Left cardiac atrium (tissue), 4 donors: ENCODE measurements around the gene ZNF423. TPM values are rescaled to one million over a fixed set of nuclear protein-coding genes. Genes with fewer than 3 reads are reported as not detected.
A peak's percentile ranks its signal among the peaks of the same experiment; 100 is the strongest.

ENCODE experiments used
- ATAC-seq, 2 donors: fragments of 200-7000 bp; cut with Tn5 transposase; one replicate each; pipeline ENCODE4 v1.9.1; 2020; ENCODE audit warnings: mild to moderate bottlenecking in 2 of 2, moderate library complexity in 2 of 2
- DNase-seq: peaks from one replicate; pipeline ENCODE4 v3.0.0-alpha.2; 2020
- intact Hi-C, 2 donors: fragments of 100-400 bp; cut with DNase I; formaldehyde crosslinking; loops; one replicate each; pipeline versions ENCODE4 v1.14.1 to v1.15.1; 2022 to 2023
- total RNA-seq, 2 donors: library from RNA; stranded (reverse); fragmentation: NEBNext Ultra II Directional; extraction: Animal tissue kit (Norgen Biotek cat#: 25700); gene quantifications; one replicate each; pipeline ENCODE4 v1.2.1, GENCODE V29; 2021
- donor health status: DM: no; HTN: yes; CAD: no.
- donor health status: DM: no; HTN: yes; CAD: no; lungs with severe emphysema.
- donor health status: DM: yes; HTN: yes; CAD: no.
- donor health status: Dilated cardiomyopathy.

The ZNF423 gene
- total RNA-seq, 2 donors from 2014 or later = 11.1 to 13.8 TPM

DNA sequence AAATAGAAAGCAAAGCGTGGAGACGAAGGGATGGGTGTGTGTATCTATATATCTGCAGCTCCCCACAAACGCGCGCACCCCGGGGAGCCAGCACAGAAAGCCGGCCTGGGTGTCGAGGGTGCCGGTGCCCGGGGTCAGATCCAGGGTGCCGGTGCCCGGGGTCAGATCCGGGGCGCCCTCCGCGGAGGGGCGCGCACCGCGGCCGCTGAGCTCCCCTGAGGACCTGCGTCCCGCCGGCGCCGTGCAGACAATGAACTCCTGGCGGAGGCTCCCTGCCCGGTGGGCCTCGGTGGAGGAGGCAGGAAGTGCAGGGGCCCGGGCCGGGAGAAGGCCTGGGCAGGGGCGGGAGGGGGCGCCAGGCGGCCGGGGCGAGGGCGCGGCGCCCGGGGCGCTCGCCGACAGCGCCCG is 1.1 kb downstream of the ZNF423 start:
- ATAC-seq (peak; percentile 3 to 6), DNase-seq (peak; percentile 47)
- intact Hi-C loops = loop anchor here (5.0 to 10.0 kb wide), 3 partner anchors 100 to 297 kb away; no protein-coding TSS in a partner anchor

DNA sequence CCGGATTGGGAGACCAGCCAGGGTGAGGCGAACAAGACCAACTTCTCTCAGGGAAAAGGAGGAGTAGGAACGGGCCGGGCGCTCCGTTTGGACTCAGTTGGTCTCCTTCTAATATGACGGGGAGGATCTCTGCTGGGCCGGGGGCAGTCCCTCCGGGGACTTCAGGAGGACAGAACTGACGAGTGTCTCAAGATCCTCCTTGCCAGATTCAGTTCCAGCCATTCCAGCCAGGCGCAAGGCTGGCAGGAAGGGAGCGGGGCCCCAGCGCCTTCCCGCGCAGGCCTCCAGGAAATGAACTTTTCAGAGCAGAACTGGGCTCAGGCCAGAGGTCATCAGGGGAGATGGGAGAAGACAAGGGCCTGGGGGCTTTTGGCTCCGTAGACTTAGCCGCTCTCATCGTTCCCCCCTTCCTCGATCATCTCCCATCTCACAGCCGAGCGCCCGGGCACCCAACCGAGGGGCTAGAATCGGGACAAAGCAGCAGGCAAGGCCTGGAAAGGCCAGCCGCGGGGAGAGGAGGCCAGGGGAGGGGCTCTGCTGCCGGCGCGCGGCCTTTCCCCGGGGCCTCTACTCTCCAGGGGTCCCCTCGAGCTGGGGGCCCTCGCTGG is 1.6 kb downstream of the ZNF423 start:
- DNase-seq = peak; percentile 57
- intact Hi-C loops = loop anchor here (10.0 kb wide), 2 partner anchors 99 to 229 kb away; no protein-coding TSS in a partner anchor
- ATAC-seq = peak in 1 of 2 donors; percentile 0

DNA sequence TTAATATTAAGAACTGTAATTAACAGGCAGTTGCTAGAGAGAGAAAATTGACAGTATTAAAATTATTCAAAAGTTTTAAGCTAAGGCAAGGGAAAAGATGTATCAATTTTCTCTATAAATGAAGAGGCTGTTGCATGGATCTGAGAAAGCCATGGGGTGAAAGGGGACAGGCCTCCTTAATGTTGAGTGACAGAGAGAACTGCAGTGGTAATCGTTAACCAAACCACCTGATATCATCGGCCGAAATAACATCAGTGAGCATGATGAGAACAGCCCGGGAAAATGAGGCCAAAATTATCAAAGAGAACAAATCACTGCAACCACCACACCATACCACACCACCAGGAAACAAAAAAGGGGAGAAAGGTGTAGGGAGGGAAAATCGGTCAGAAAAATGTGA is 3.6 kb downstream of the ZNF423 start:
- ATAC-seq = no peak
- intact Hi-C loops = loop anchor here (10.0 kb wide), 2 partner anchors 97 to 227 kb away; no protein-coding TSS in a partner anchor

DNA sequence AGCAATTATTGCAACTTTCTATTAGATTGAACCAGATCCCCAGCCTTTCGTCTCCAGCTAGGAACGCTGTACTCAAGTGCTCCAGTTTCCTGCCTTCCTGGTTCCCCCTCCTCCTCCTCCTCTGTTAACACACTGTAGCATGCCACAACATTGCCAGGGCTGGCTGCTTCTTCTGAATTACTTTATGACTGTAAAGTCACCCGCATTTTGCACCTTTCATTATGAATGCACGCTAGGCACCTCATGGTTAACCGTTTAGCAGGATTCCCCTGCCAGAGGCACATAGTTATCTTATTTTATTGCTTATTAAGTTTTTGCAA is 4.5 kb downstream of the ZNF423 start:
- no peak for ATAC-seq
- intact Hi-C loops = loop anchor here (10.0 kb wide), 2 partner anchors 97 to 227 kb away; no protein-coding TSS in a partner anchor
- DNase-seq = no peak

More for the DNA sequence above, 3.6 kb downstream of the ZNF423 start:
- DNase-seq = no peak

DNA sequence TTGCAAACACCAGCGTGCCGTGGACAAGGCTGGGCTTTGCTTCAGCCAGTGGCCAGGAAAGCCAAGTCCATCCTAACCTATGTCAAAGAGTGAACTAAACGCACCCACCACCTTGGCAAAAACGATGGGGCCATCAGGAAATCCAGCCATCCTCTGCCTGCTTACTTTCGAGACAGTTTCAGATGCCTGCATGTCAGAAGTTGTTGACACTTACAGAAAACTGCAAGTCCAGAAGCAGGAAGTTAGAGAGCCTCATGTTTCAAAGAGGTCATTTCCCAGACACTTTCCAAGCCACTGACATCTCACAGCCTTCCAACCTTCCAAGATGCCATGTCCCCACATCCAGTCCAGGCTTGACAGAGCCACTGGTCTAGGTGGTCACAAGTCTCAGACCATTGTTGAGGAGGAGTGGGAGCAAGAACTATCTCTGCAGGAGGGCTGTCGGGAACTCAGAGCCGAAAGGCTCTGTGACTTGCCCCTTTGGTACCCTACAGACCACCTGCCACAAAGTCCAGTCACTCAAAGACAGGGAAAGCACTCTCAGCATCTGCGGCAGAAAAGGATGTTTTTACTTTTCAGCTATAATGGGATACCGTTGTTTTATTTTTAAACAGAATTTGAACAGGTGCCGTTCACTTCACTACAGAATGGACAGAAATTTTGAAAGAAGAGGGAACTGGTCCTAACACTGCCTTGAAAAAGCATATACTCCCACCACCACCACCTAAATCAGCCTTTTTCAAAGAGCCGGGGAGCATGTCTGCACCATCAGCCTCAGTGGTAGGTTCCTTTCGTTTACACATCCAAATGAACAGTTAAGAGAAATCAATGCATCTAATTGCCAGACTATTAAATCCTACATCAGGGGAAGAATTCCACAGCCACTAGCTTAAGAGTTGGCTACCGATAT is 5.1 kb downstream of the ZNF423 start:
- intact Hi-C loops = loop anchor here (10.0 kb wide), 2 partner anchors 96 to 226 kb away; no protein-coding TSS in a partner anchor
- DNase-seq (no peak), ATAC-seq (no peak)

DNA sequence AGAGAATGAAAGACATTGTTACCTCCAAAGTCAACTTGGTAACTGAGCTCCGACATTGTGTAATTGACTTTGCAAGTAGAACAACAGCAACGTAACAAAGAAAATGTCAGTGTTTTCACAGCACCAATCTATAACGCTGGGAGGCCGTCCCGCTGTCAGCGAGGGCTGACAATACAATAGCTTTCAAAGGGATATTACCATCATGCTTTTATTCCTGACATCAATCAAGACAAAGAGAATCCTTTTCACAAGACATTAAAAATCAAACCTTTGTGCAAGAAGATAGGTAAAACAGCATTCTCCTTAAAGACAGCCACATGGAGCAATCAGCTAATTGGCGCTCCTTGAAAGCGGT is 6.2 kb downstream of the ZNF423 start:
- intact Hi-C loops = loop anchor here (10.0 kb wide), 2 partner anchors 95 to 225 kb away; no protein-coding TSS in a partner anchor
- DNase-seq (no peak), ATAC-seq (no peak)

DNA sequence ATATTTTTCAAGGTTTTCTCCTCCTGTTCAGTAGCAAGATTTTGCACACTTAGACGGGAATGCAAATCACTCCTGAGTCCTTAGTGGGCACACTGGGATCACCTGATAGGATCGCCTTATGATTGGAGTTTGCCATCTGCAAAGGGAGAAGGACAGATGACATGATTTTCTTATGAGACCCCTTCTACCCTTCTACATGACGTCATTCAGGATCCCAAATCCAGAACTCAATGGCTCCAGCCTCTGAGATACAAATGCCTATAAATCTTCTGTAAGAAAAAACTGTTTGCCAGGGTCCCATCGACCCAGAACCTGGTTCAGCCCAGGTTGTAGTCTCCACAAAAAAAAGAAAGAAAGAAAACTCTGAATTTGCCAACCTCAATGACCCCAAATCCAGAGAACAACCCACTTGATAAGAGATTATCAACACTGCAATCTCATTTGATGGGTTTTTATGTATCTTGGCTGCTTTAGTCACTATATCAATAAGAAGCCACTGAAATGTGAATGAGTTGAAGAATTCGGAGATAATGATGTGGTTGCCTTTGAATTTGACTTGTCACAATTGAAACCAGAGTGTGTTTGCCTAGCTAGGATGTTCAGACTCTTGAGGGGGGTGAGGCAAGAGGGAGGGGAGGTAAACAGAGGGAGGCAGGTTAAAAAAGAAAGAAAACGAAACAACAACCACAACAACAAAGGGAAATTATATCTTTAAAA is 6.7 kb downstream of the ZNF423 start:
- DNase-seq = no peak
- intact Hi-C loops = no loop called here

DNA sequence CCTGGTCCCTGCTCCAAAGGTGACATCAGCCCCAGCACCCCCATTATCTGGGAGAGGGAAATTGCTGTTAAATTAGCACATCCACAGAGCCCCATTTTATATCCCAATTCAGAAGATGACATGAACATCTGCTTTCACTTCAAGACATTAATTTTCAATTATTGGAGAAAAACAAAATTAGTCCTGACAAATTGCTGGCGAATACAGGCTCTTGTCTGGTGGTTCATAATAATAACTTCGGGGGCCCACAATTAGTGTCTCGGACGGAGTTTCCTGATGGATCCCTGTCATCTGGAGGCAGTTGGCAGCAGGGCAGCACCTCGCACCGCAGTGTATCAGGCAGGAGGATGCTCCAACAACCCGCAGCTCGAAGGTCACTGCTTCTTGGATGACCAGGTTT is 7.4 kb downstream of the ZNF423 start:
- intact Hi-C loops = no loop called here
- no peak for DNase-seq
- no peak for ATAC-seq

More for the DNA sequence above, 6.7 kb downstream of the ZNF423 start:
- ATAC-seq = no peak

DNA sequence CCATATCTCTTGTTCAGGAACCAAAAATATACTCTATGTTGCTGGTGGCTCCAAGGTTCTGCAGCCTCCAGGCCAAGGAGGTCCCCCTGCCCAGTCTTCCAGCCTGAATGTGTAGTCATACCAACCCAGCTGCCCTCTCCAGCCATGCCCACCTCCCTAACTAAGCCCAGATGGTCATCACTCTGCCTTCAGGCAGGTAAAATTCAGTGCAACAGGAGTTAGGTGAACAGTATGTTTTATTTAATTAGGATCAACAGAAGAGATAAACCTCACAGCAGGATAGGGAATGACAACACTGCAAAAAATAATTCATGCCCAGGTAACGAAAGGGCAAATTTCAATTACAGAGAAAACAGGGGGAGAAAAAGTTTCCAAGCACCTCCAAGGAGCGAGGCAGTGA is 9.1 kb downstream of the ZNF423 start:
- no peak for ATAC-seq
- DNase-seq = no peak
- intact Hi-C loops = no loop called here

DNA sequence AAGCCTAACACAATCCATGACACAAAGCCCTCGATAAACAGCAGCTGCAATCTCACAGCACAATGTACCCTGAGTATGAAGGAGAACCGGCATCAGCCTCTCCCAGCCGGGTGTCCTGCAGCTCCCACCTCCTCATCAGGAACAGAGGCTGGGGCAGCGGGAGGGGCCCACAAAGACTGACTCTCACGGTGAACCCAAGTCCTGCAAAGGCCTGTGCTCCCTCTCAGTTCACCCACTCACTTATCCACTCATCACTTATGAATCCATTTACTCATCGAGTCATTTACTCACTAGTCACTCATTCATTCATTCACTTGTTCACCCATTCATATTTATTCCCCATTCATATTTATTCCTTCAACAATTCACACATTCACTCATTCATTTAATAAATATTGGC is 11.6 kb downstream of the ZNF423 start:
- intact Hi-C loops = no loop called here
- no peak for DNase-seq
- no peak for ATAC-seq

DNA sequence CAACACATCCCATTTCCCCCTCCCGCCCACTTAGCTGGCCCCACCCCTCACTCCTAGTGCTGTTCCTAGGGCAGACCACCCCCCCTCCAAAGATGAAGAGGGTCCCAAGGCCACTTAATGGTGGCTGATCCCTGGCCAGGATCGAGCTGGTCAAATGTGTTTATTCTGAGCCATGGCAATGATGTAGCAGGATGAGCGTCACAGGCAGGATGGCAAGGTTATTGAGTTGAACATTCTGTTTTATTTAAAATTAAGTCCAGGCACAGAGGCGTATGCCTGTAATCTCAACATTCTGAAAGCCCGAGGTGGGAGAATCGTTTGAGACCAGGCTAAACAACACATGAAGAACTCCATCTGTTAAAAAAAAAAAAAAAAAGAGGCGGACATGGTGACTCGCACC is 12.2 kb downstream of the ZNF423 start:
- intact Hi-C loops = no loop called here
- ATAC-seq = no peak

DNA sequence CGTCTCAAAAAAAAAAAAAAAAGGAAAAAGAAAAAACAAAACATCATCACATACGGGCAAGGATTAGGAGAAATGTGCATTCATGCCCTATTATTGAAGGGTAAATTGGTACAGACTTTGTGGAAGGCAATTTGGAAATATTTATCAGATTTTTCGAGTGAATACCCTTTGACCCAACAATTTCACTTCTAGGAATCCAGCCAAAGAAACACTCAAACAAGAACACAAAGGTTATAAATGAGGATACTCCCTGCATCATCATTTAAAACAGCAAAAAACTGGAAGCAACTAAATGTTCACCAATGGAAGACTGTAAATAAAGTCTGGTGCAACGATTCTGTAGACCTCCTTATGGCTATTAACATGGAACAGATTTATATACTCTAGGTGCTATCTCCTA is 12.9 kb downstream of the ZNF423 start:
- DNase-seq (no peak), ATAC-seq (no peak)
- intact Hi-C loops = no loop called here

More for the DNA sequence above, 12.2 kb downstream of the ZNF423 start:
- DNase-seq = no peak

DNA sequence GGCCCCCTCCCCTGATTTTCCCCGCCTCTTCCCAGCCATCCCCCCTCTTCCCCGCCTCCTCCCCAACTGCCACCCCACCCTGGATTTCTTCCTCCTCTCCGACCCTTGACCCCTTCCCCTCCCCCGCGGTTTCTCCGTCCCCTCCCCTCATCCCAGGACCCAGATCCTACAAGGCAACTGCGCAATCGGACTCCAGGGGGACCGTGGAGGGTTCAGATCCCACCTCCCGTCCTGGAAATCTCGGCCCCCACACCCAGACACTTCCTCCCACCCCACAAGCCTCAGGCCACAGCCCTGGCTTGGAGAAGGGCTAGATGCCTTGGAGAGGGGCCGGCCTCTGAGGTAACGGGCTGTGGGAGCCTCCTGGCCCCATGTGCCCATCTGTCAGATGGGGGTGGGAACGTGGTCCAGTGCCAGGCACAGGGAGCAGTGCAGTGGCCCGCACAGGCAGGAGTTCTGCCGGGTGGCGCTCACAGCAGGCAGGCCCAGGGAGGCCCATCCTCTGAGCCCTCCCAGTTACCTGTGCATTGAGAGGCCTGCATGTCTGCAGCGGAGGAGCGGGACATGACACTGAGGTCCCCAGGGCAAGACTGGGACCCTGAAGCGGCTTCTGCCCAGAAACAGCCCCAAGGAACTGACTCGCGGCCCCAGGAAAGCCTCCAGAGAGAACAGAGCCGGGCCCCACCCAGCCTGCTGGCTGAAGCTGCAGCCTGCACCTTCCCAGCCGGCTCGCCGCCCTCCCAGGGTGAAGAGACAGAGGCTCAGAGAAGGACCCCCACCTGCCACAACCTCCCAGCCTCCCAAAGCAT is 16.7 kb downstream of the ZNF423 start:
- intact Hi-C loops = no loop called here
- DNase-seq = peak; percentile 42
- peak in 1 of 2 donors; percentile 13 for ATAC-seq

DNA sequence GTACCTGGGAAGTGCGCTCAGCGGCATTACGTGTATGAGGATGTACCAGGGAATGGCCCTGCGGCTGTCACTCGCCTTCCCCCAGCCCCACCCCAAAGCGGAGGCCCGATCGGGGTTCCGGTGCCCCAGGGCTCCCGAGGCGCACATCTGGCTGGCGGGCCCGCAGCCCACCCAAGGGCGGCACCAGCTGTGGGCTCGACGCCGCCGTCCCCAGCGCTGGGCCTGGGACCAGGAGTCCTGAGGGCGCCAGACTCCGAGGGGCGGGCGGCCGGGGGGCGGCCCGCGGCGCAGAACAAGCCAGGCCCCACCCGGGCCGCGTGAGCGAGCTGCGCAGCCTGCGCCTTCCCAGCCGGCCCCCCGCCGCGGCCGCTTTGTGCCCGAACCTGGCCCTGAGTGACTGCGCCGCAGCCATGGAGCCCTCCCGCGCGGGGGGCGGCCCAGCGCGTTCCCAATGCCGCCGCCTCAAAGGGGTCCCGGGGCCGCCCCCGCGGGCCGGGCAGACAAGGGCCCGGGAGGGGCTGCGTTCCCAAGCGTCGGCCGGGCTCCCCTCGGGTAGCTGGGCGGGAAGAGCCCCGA is 17.4 kb downstream of the ZNF423 start:
- DNase-seq = peak; percentile 43
- ATAC-seq = peak in 1 of 2 donors; percentile 17
- intact Hi-C loops = no loop called here

DNA sequence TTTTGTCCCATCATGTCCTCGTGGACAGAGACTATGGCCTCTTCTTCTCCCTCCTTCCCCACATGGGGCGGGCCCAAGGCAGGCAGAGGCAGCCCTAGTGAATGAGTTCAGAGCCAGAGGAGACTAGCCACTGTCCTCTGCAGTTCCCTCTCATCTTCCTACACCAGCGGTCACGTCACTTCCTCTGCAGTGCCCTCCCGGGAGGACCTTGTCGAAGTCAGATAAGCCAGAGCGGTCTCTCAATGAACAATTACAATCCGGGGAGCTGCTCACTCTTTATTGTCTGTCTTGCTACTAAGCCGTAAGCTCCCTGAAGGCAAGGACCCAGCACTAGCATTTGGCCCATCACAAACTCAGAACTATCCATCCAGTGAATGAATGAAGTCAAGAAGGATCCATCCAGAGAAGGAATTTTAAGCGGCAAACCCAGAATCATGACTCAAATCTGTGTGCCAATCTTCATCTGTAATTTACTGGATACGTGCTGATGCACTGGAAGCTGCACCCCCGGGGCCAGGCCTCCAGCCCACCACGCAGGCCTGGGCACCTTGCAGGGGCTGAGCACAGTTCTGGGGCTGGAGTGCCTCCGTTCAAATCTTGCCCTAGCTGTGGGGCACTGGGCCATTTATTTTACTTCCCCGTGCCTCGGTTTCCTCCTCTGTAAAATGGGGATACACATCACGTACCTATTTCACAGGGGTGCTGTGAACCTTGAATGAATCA is 18.1 kb downstream of the ZNF423 start:
- DNase-seq = peak; percentile 53
- ATAC-seq = peak in 1 of 2 donors; percentile 7
- intact Hi-C loops = no loop called here

DNA sequence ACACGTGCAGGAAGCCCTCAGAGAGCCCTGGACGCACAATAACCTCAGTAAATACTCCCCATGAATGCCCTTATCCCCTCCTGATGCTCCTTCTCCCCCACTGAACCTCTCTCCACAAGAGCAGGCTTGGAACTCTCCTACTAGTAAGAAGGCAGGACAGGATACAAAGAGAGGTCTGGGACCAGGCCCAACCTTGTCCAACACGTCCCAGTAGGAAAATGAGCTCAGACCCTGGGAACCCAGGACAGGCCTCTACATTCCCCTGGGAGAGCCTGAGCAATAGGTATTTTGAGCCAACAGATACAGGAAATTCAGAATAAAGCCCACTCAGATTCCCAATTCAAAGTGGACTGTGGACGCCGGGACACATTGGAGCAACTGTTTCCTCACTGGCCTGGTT is 19.2 kb downstream of the ZNF423 start:
- ATAC-seq (no peak), DNase-seq (no peak)
- intact Hi-C loops = no loop called here

DNA sequence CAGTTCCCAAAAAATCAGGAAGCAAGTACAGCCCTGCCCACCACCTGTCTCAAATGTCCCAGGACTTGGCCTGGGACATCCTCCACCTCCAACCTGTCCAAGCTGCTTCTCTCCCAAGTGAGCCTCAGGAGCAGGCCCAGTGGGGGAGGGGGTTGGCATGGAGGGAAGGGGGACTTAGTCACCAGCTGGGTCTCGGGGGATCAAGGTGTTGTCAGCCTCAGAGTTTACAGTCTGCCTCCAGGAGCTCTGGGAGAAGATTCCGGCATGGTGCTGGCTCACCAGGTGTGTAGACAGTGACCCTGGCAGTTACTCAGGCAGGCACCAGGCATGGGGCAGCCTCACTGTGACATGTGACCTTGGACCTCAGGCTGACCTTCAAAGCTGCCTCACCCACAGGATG is 19.7 kb downstream of the ZNF423 start:
- no peak for ATAC-seq
- intact Hi-C loops = no loop called here
- DNase-seq = no peak
